Measurements from ENCODE around the gene SF3B1. TPM values are rescaled to one million over a fixed set of nuclear protein-coding genes. Genes with fewer than 3 reads are reported as not detected.
"Not testable (repeated sequence)": the region's sequence is repeated elsewhere in the genome, so short reads cannot be mapped to it uniquely, and the experiment has no call there.

The SF3B1 gene
- total and polyA plus RNA-seq, 2 experiments from 2014 or later, result 196 to 216 TPM

DNA sequence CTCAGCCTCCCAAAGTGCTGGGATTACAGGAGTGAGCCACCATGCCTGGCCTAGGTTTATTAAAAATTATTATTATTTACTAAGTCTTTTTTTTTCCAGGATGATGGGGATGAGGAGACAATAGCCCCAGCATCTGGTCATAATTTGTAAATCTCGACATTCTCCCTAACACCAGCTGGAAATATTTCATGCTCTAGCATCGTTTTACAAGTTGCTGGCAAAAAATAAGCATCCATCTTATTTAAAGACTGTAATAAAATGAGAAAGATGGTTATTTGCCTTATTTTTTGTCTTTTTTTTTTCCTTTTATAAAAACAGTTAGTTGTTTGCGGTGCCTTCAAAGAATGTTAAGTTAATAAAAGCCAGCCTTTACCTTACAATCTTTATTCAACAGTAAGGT lies 56.7 kb downstream of the SF3B1 start:
- Histone ChIP-seq H3K4me2 (ENCODE audit: unreplicated experiment) (no peak overlapping the region), H3K9ac (no peak overlapping the region), H3K36me3 (ENCODE audit: low read depth) (no peaks in the 10 kb centered on the region), H3K9me3 (ENCODE audit: low read depth) (no peaks in the 10 kb centered on the region), H3K27ac (no peak overlapping the region), H3K9me2 (ENCODE audit: insufficient read depth) (no peaks in the 10 kb centered on the region), H3F3A (ENCODE audit: insufficient read depth) (peaks cover 8% of the 10 kb centered on the region), H2AFZ (peak overlapping the region; percentile 52), H4K20me1 (ENCODE audit: insufficient read depth) (no peaks in the 10 kb centered on the region), H3K4me3 (no peak overlapping the region), H3K27me3 (replicated peaks; ENCODE audit: insufficient read depth) (no peaks in the 10 kb centered on the region), H3K4me1 (ENCODE audit: insufficient read depth) (peaks cover 17% of the 10 kb centered on the region), H3K79me2 (ENCODE audit: insufficient read depth) (no peaks in the 10 kb centered on the region)
- no peak for TF ChIP-seq EZH2phosphoT487 (IDR thresholded peaks at IDR 0.05; ENCODE audit: insufficient read depth, low read depth)
- no peak for TF ChIP-seq EZH2 (IDR thresholded peaks at IDR 0.05; ENCODE audit: insufficient read depth, poor library complexity, severe bottlenecking)
- DNase-seq, result peak; percentile 8
- in situ Hi-C loops (cut with MboI), result no loop called here
- 0 to 4% methylated on average over 3 of the region's 3 CpGs for WGBS, 2 experiments (ENCODE audit: low coverage in 1 of 2, low lambda C conversion rate in 2 of 2, missing lambda C conversion rate in 2 of 2)

DNA sequence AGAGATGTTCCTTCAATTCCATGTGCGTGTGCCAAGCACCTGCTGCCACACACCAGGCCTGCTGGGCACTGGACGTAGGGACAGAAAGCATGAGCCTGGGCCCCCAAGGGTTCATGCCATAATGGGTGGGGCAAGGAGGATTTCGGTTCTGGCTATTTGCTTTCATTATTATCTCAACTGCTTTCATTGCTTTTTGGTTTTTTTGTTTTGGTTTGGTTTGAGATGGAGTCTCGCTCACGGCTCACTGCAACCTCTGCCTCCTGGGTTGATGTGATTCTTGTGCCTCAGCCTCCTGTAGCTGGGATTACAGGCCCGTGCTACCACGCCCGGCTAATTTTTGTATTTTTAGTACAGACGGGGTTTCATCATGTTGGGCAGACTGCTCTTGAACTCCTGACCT lies 57.2 kb downstream of the SF3B1 start:
- Histone ChIP-seq H3K27ac (no peak overlapping the region), H3K79me2 (ENCODE audit: insufficient read depth) (no peaks in the 10 kb centered on the region), H3K9ac (no peak overlapping the region), H3K36me3 (ENCODE audit: low read depth) (no peaks in the 10 kb centered on the region), H3K9me2 (ENCODE audit: insufficient read depth) (no peaks in the 10 kb centered on the region), H3K4me3 (no peak overlapping the region), H2AFZ (no peak overlapping the region), H3K4me2 (ENCODE audit: unreplicated experiment) (peak overlapping the region; percentile 26), H4K20me1 (ENCODE audit: insufficient read depth) (no peaks in the 10 kb centered on the region), H3F3A (ENCODE audit: insufficient read depth) (peaks cover 8% of the 10 kb centered on the region), H3K27me3 (replicated peaks; ENCODE audit: insufficient read depth) (no peaks in the 10 kb centered on the region), H3K4me1 (ENCODE audit: insufficient read depth) (peaks cover 21% of the 10 kb centered on the region), H3K9me3 (ENCODE audit: low read depth) (no peaks in the 10 kb centered on the region)
- WGBS, 2 experiments (ENCODE audit: low coverage in 1 of 2, low lambda C conversion rate in 2 of 2, missing lambda C conversion rate in 2 of 2), result 45% methylated on average over 9 of the region's 9 CpGs
- in situ Hi-C loops (cut with MboI), result no loop called here
- no peak for DNase-seq
- TF ChIP-seq EZH2 (IDR thresholded peaks at IDR 0.05; ENCODE audit: insufficient read depth, poor library complexity, severe bottlenecking), result no peak

DNA sequence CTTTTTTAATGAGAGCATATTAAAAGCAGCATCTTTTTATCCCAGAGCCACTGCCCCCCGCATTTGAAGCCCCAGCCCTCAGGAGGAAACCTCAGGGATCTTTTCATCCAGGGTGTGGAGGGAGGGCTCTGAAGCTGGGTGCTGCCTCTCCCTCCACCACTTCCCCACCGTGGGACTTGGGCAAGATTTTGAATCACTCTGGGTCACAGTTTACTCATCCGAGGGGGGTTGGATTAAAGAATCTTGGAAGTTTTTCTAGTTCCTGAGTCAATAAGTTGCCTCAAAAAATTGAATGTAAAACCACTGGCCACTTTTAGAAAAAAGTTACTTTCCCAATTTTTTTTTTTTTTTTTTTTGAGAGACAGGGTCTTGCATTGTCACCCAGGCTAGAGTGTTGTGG lies 62.2 kb downstream of the SF3B1 start:
- Histone ChIP-seq H3K36me3 (ENCODE audit: low read depth) (no peaks in the 10 kb centered on the region), H3K4me3 (no peak overlapping the region), H2AFZ (0 out of 2 replicates have a peak overlapping the region, but pooled peaks have one; percentile 9), H3K4me2 (ENCODE audit: unreplicated experiment) (no peak overlapping the region), H3K9me3 (ENCODE audit: low read depth) (no peaks in the 10 kb centered on the region), H3F3A (ENCODE audit: insufficient read depth) (peaks cover 6% of the 10 kb centered on the region; the same call in 1 of the 2 replicates), H3K79me2 (ENCODE audit: insufficient read depth) (no peaks in the 10 kb centered on the region), H3K27me3 (replicated peaks; ENCODE audit: insufficient read depth) (no peaks in the 10 kb centered on the region), H3K27ac (no peak overlapping the region), H4K20me1 (ENCODE audit: insufficient read depth) (no peaks in the 10 kb centered on the region), H3K9ac (no peak overlapping the region), H3K9me2 (ENCODE audit: insufficient read depth) (no peaks in the 10 kb centered on the region), H3K4me1 (ENCODE audit: insufficient read depth) (peaks cover 14% of the 10 kb centered on the region)
- DNase-seq, result peak; percentile 83
- TF ChIP-seq EZH2phosphoT487 (IDR thresholded peaks at IDR 0.05; ENCODE audit: insufficient read depth, low read depth) (no peak), EZH2 (IDR thresholded peaks at IDR 0.05; ENCODE audit: insufficient read depth, poor library complexity, severe bottlenecking) (no peak)
- in situ Hi-C loops (cut with MboI), result no loop called here
- WGBS, 2 experiments (ENCODE audit: low coverage in 1 of 2, low lambda C conversion rate in 2 of 2, missing lambda C conversion rate in 2 of 2), result 20 to 24% methylated on average over 3 of the region's 3 CpGs

DNA sequence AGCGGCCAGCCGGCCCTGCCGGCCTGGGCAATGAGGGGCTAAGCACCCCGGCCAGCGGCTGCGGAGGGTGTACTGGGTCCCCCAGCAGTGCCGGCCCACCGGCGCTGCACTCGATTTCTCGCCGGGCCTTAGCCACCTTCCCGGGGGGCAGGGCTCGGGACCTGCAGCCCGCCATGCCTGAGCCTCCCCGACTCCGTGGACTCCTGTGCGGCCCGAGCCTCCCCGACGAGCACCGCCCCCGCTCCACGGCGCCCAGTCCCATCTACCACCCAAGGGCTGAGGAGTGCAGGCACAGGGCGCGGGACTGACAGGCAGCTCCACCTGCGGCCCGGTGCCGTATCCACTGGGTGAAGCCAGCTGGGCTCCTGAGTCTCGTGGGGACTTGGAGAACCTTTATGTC lies 64.2 kb downstream of the SF3B1 start:
- H2AFZ ChIP-seq; H3K27me3 ChIP-seq (replicated peaks; ENCODE audit: insufficient read depth); in situ Hi-C loops (cut with MboI); H3K4me3 ChIP-seq; H3K9ac ChIP-seq; H3K9me3 ChIP-seq (ENCODE audit: low read depth); H3K27ac ChIP-seq; DNase-seq; H3K4me2 ChIP-seq (ENCODE audit: unreplicated experiment); H3K36me3 ChIP-seq (ENCODE audit: low read depth); H3F3A ChIP-seq (ENCODE audit: insufficient read depth); H3K9me2 ChIP-seq (ENCODE audit: insufficient read depth); H4K20me1 ChIP-seq (ENCODE audit: insufficient read depth); H3K79me2 ChIP-seq (ENCODE audit: insufficient read depth): not testable (repeated sequence)
- WGBS, 2 experiments (ENCODE audit: low coverage in 1 of 2, low lambda C conversion rate in 2 of 2, missing lambda C conversion rate in 2 of 2), result 96 to 98% methylated on average over 17 to 31 of the region's 31 CpGs
- peaks cover 14% of the 10 kb centered on the region for H3K4me1 ChIP-seq (ENCODE audit: insufficient read depth)

DNA sequence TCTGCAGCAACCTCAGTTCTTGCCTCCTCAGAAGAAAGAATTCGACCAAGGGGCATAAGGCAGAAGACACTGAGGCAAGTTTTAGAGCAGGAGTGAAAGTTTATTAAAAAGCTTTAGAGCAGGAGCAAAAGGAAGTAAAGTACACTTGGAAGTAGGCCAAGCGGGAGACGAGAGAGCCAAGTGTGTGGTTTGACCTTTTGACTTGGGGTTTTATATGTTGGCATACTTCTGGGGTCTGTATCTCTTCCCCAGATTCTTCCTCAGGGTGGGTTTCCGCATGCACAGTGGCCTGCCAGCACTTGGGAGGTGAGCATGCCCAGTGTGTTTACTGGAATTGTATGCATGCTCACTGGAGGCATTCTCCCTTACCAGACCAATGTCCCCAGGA lies 64.9 kb downstream of the SF3B1 start:
- in situ Hi-C loops (cut with MboI), result no loop called here
- no peaks in the 10 kb centered on the region for H3K9me3 ChIP-seq (ENCODE audit: low read depth)
- 50% methylated on average over 4 of the region's 4 CpGs for WGBS, 2 experiments (ENCODE audit: low coverage in 1 of 2, low lambda C conversion rate in 2 of 2, missing lambda C conversion rate in 2 of 2)
- H4K20me1 ChIP-seq (ENCODE audit: insufficient read depth), result no peaks in the 10 kb centered on the region
- no peak overlapping the region for H3K9ac ChIP-seq
- H3K4me1 ChIP-seq (ENCODE audit: insufficient read depth), result peaks cover 14% of the 10 kb centered on the region
- no peak overlapping the region for H3K4me2 ChIP-seq (ENCODE audit: unreplicated experiment)
- no peaks in the 10 kb centered on the region for H3K79me2 ChIP-seq (ENCODE audit: insufficient read depth)
- no peak overlapping the region for H3K4me3 ChIP-seq
- no peak overlapping the region for H2AFZ ChIP-seq
- H3K27me3 ChIP-seq (replicated peaks; ENCODE audit: insufficient read depth), result no peaks in the 10 kb centered on the region
- no peaks in the 10 kb centered on the region for H3K9me2 ChIP-seq (ENCODE audit: insufficient read depth)
- peaks cover 6% of the 10 kb centered on the region; the same call in 1 of the 2 replicates for H3F3A ChIP-seq (ENCODE audit: insufficient read depth)
- no peak for DNase-seq
- no peaks in the 10 kb centered on the region for H3K36me3 ChIP-seq (ENCODE audit: low read depth)
- TF ChIP-seq EZH2 (IDR thresholded peaks at IDR 0.05; ENCODE audit: insufficient read depth, poor library complexity, severe bottlenecking) (no peak), EZH2phosphoT487 (IDR thresholded peaks at IDR 0.05; ENCODE audit: insufficient read depth, low read depth) (no peak)
- no peak overlapping the region for H3K27ac ChIP-seq
